DMS 273 treated with DMSO at 0.1 percent for 48 hours (cell line): ENCODE measurements around the gene HMX1.

Source experiments
- DNase-seq: peaks from one replicate; lab custom pipeline; 2025; lab: John Stamatoyannopoulos, UW

Gene HMX1

DNA sequence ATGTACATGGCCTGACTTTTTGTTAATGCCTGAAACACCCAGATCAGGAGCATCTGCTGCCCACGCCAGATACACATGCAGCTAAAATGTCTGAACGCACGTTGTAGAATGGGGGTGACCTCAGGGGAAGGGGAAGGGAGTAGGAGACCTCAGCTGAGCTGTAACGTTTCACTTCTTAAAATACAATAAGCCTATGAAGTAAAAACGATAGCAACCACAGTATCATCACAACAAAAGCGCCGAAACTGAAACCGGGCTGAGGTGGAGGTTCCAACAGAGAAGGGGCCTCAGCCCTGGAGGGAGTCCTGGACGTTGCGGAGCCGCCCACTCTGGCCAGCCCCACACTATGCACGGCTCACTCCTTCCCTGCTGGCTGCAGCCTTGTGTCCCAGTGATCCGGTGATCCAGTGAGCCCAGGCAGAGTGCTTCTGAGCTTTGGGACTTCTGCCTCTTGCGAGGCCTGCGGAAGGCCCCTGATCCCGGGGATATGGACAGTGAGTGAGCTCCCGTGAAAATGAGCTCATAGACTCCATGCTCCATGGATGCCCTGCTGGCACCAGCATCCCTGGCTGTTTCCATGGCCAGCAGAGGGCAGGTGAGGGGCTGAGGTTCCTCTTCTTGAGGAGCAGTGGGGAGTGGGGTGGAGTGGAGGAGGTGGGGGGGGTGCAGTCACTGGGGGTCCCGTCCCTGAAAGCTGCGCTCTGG lies 52.0 kb downstream of the HMX1 start:
- DNase-seq: no peak

DNA sequence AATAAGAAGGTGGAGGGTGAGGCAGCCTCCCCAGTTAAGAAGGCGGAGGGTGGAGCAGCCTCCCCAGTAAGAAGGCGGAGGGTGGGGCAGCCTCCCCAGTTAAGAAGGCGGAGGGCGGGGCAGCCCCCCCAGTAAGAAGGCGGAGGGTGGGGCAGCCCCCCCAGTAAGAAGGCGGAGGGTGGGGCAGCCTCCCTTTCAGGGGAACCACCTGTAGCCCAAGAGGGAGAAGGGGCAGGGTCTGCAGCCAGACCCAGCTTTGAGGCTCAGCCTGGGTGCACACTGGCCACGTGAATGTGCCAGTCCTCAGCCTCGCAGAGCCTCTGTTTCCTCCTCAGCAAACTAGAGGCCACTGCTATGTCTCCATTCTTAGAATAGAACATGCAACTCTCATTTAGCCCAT lies 52.6 kb downstream of the HMX1 start:
- no peak for DNase-seq

DNA sequence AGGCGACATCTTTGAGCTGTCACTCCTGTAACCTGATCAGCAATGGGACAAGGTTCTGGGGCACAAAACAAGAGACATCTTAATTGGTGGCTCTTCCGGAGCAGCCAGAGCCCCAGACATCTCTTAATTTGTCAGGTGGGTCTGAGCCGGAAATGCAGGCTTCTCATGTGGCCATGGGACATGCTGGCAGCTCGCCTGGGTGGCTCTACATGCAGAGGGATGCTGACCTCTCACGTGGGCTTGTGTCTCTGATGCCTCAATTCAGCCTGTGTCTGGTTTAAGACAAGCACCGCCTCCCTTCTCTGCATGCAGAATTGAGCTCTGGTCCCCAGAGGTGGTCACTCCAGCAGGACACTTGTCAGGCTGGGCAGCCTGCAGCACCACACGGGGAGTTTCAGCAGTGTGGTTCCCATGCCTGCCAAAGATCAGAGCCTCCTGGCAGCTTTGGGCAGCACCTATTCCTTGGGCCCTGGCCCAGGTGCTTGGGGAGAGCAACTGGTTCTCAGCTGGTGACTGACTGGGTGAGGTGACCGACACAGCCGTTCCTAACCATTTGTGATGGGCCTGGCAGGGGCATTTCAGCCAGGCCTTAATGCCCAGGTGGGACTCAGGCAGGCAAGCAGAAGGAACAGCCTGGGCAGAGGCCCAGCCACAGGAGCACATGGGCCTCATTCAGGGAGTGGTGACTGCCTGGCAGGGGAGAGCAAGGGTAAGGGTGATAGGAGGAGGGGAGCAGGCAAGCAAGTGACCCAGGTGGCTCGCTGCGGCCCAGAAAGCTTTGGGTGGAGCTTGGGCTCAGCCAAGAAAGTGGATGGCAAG lies 53.4 kb downstream of the HMX1 start:
- no peak for DNase-seq

DNA sequence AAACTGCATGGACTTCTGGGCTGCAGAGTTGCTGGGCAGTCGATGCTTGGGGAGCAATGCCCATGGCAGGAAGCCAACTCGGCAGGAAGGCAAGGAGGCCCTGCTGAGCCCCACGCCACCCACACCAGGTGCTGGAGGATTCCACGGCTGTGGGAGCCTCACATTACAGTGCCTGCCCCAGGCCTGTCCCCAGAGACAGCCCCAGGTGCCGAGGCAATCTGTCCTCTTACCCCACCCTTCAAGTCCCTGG lies 53.9 kb downstream of the HMX1 start:
- DNase-seq: no peak

DNA sequence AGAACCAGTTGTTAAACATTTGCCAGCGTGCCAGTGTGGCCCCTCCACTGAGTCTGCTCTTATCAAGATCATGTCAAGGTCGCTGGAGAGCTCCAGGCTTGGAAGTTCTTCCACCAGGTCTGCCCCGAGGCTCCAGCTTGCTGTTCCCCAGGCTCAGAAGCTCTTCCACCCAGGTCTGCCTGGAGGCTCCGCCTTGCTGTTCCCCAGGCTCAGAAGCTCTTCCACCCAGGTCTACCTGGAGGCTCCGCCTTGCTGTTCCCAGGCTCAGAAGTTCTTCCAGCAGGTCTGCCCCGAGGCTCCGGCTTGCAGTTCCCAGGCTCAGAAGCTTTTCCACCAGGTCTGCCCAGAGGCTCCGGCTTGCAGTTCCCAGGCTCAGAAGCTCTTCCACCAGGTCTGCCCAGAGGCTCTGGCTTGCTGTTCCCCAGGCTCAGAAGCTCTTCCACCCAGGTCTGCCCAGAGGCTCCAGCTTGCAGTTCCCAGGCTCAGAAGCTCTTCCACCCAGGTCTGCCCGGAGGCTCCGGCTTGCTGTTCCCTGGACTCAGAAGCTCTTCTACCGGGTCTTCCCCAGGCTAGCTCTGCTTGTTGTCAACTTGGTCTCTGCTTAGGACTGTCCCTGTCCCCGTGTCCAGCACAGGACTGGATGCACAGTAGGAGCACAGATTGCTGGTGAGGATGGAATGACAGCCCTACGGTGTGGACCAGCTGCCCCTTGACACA lies 54.4 kb downstream of the HMX1 start:
- DNase-seq: no peak
